ENCODE measurements around the gene ZNF529. TPM values are rescaled to one million over a fixed set of nuclear protein-coding genes. Genes with fewer than 3 reads are reported as not detected.

The ZNF529 gene
- total and polyA plus RNA-seq, 2 of the 8 experiments (the other 6 are each of a cell fraction or from before 2014, with no cell fraction given) = 8.4 to 14.1 TPM

- peaks cover 4 to 46% (median 18%) of the 10 kb centered on the region in 4 experiments; a peak in 7 of 8 replicates for H3K36me3 ChIP-seq (ENCODE audit: control insufficient read depth in 2 of 4, insufficient read depth in 4 of 4, low read length in 3 of 4)
- no peak for FAIRE-seq
- H4K20me1 ChIP-seq (replicated peaks in 1 of 2; ENCODE audit: control insufficient read depth in 1 of 2, insufficient read depth in 2 of 2, low read length in 2 of 2) = no peaks in the 10 kb centered on the region
- no peak overlapping the region for H4K8ac ChIP-seq (ENCODE audit: extremely low read depth, insufficient read depth, low read length)
- no peak overlapping the region for H3K4me3 ChIP-seq (ENCODE audit: extremely low read depth in 1 of 4, insufficient read depth in 2 of 4, low read depth in 3 of 4, low read length in 4 of 4)
- no peak overlapping the region for H2AFZ ChIP-seq (ENCODE audit: low read length)
- H3K23ac ChIP-seq (ENCODE audit: insufficient read length) = no peak overlapping the region
- no peak overlapping the region for H4K5ac ChIP-seq (ENCODE audit: insufficient read length, low read depth, low read length)
- no peak overlapping the region for H3K56ac ChIP-seq (replicated peaks; ENCODE audit: insufficient read length, low read depth, low read length)
- ChIA-PET CTCF (ENCODE audit: partially characterized antibody) (no interaction called here), POLR2A (ENCODE audit: partially characterized antibody) (no interaction called here)
- no peak overlapping the region for H3K27ac ChIP-seq (ENCODE audit: low read depth, low read length)
- peaks cover 3% of the 10 kb centered on the region in 2 experiments for H3K9me3 ChIP-seq (ENCODE audit: insufficient read depth in 2 of 2, low read depth in 1 of 2, low read length in 1 of 2)
- TF ChIP-seq CHD2 (IDR thresholded peaks at IDR 0.05; ENCODE audit: low read length) = no peak
- no peak for TF ChIP-seq TCF12 (IDR thresholded peaks at IDR 0.05; ENCODE audit: low read depth, low read length)
- no peak for TF ChIP-seq BCL11A (IDR thresholded peaks at IDR 0.05; ENCODE audit: low read depth in 2 of 2, low read length in 2 of 2)
- TF ChIP-seq RFX5 (IDR thresholded peaks at IDR 0.05; ENCODE audit: borderline replicate concordance, low read depth, low read length) = no peak
- no peak for TF ChIP-seq KDM1A (IDR thresholded peaks at IDR 0.05; ENCODE audit: borderline replicate concordance, low read length)
- TF ChIP-seq YY1 (IDR thresholded peaks at IDR 0.05; ENCODE audit: low read depth, low read length) = no peak
- TF ChIP-seq ASH2L (IDR thresholded peaks at IDR 0.05; ENCODE audit: low read length) = no peak
- no peaks in the 10 kb centered on the region for H3K27me3 ChIP-seq (replicated peaks in 1 of 4; ENCODE audit: control insufficient read depth in 3 of 4, extremely low read depth in 1 of 4, insufficient read depth in 3 of 4, low read length in 3 of 4)
- H3K18ac ChIP-seq (ENCODE audit: extremely low read depth, low read length) = no peak overlapping the region
- no peak overlapping the region for H2BK5ac ChIP-seq (ENCODE audit: low read depth, low read length)
- no peak for DNase-seq (ENCODE audit: low read depth in 1 of 2, low spot score in 2 of 2)
- no peak overlapping the region for H3K9ac ChIP-seq (replicated peaks in 1 of 4; ENCODE audit: extremely low read depth in 1 of 4, low read depth in 3 of 4, low read length in 3 of 4)
- H2AK5ac ChIP-seq (ENCODE audit: low read depth, low read length) = no peak overlapping the region
- no peak overlapping the region for H2BK120ac ChIP-seq (replicated peaks; ENCODE audit: low read depth, low read length)
- H3K4ac ChIP-seq (replicated peaks; ENCODE audit: insufficient read length, low read depth, low read length) = no peak overlapping the region
- H2BK15ac ChIP-seq (ENCODE audit: low read length) = no peak overlapping the region
- WGBS, 2 experiments (ENCODE audit: extremely low coverage in 1 of 2, insufficient coverage in 1 of 2, insufficient read length in 1 of 2, insufficient replicate concordance in 2 of 2, low coverage in 1 of 2, low lambda C conversion rate in 2 of 2, missing lambda C conversion rate in 1 of 2) = 94% methylated on average over 4 of the region's 4 CpGs; no CpG with 5 or more reads in 1 of the 2 experiments
- no peak overlapping the region for H3K14ac ChIP-seq (ENCODE audit: insufficient read length)
- H2BK12ac ChIP-seq (ENCODE audit: low read depth, low read length) = no peak overlapping the region
- peaks cover 0 to 4% (median 2%) of the 10 kb centered on the region in 4 experiments; a peak in 6 of 7 replicates for H3K4me1 ChIP-seq (replicated peaks in 1 of 4; ENCODE audit: control insufficient read depth in 3 of 4, insufficient read depth in 4 of 4, low read length in 3 of 4)
- peaks cover 4% of the 10 kb centered on the region; the same call in 1 of the 2 replicates for H3K79me1 ChIP-seq (ENCODE audit: low read depth, low read length)
- peaks cover 11 to 74% of the 10 kb centered on the region in 2 experiments for H3K79me2 ChIP-seq (ENCODE audit: control insufficient read depth in 1 of 2, insufficient read depth in 2 of 2, low read length in 2 of 2)
- H4K91ac ChIP-seq (replicated peaks; ENCODE audit: insufficient read length, low read length) = no peak overlapping the region
- peaks cover 8% of the 10 kb centered on the region for H3K23me2 ChIP-seq (ENCODE audit: low read depth, low read length)
- no peak overlapping the region for H3K4me2 ChIP-seq (ENCODE audit: insufficient read depth in 1 of 2, low read depth in 2 of 2, low read length in 2 of 2)
- no peak overlapping the region for H2BK20ac ChIP-seq (ENCODE audit: low read length)
Observed at GRCh38 chr19:36524617-36525016, 48.5 kb downstream of the ZNF529 start.
